ENCODE measurements around the gene CEBPA. TPM values are rescaled to one million over a fixed set of nuclear protein-coding genes. Genes with fewer than 3 reads are reported as not detected.

CEBPA gene
- total RNA-seq, 2 experiments from 2014 or later: 2.1 to 2.5 TPM

- POLR2A ChIA-PET: no interaction called here
- Histone ChIP-seq H3K27ac (ENCODE audit: low read depth, low read length, poor library complexity, severe bottlenecking) (no peak overlapping the region), H3K4me2 (ENCODE audit: low read length) (no peak overlapping the region), H3K9me3 (ENCODE audit: low read length) (no peaks in the 10 kb centered on the region), H3K4me3 (ENCODE audit: low read depth, low read length, poor library complexity, severe bottlenecking) (no peak overlapping the region), H4K20me1 (ENCODE audit: insufficient read depth, low read length) (no peaks in the 10 kb centered on the region; the same call in 1 of the 2 replicates), H3K4me1 (ENCODE audit: insufficient read depth, low read length, poor library complexity, severe bottlenecking) (peaks cover 4% of the 10 kb centered on the region), H3K36me3 (ENCODE audit: insufficient read depth, low read length) (no peaks in the 10 kb centered on the region), H3K79me2 (ENCODE audit: insufficient read depth, low read depth, low read length) (no peaks in the 10 kb centered on the region), H2AFZ (ENCODE audit: low read length) (no peak overlapping the region), H3K9me2 (ENCODE audit: insufficient read depth, low read length) (no peaks in the 10 kb centered on the region)
- no peak for DNase-seq (ENCODE audit: low spot score)
- BruUV-seq (replicated peaks): no TSS peak
- CTCF ChIA-PET (ENCODE audit: unreplicated experiment): no interaction called here
- TF ChIP-seq EZH2phosphoT487 (IDR thresholded peaks at IDR 0.05; ENCODE audit: borderline replicate concordance, low read depth, low read length): no peak
- intact Hi-C loops (cut with micrococcal nuclease; ENCODE audit: unreplicated experiment): no loop called here
Measured at GRCh38 chr19:33301144-33301899, 1.0 kb downstream of the CEBPA start.

- no peaks in the 10 kb centered on the region; the same call in 1 of the 2 replicates for H4K20me1 ChIP-seq (ENCODE audit: insufficient read depth, low read length)
- DNase-seq (ENCODE audit: low spot score): no peak
- CTCF ChIA-PET (ENCODE audit: unreplicated experiment): no interaction called here
- peaks cover 4% of the 10 kb centered on the region for H3K4me1 ChIP-seq (ENCODE audit: insufficient read depth, low read length, poor library complexity, severe bottlenecking)
- H3K27ac ChIP-seq (ENCODE audit: low read depth, low read length, poor library complexity, severe bottlenecking): no peak overlapping the region
- no TSS peak for BruUV-seq (replicated peaks)
- H3K36me3 ChIP-seq (ENCODE audit: insufficient read depth, low read length): no peaks in the 10 kb centered on the region
- H3K4me3 ChIP-seq (ENCODE audit: low read depth, low read length, poor library complexity, severe bottlenecking): no peak overlapping the region
- H3K9me3 ChIP-seq (ENCODE audit: low read length): no peaks in the 10 kb centered on the region
- H3K79me2 ChIP-seq (ENCODE audit: insufficient read depth, low read depth, low read length): no peaks in the 10 kb centered on the region
- no peaks in the 10 kb centered on the region for H3K9me2 ChIP-seq (ENCODE audit: insufficient read depth, low read length)
- POLR2A ChIA-PET: no interaction called here
- H2AFZ ChIP-seq (ENCODE audit: low read length): no peak overlapping the region
- H3K4me2 ChIP-seq (ENCODE audit: low read length): no peak overlapping the region
- TF ChIP-seq CTCF (conservative IDR thresholded peaks at IDR 0.05; ENCODE audit: low read length) (no peak), EZH2phosphoT487 (IDR thresholded peaks at IDR 0.05; ENCODE audit: borderline replicate concordance, low read depth, low read length) (no peak)
- intact Hi-C loops (cut with micrococcal nuclease; ENCODE audit: unreplicated experiment): no loop called here
Measured at GRCh38 chr19:33300894-33301143, 1.5 kb downstream of the CEBPA start.

DNA sequence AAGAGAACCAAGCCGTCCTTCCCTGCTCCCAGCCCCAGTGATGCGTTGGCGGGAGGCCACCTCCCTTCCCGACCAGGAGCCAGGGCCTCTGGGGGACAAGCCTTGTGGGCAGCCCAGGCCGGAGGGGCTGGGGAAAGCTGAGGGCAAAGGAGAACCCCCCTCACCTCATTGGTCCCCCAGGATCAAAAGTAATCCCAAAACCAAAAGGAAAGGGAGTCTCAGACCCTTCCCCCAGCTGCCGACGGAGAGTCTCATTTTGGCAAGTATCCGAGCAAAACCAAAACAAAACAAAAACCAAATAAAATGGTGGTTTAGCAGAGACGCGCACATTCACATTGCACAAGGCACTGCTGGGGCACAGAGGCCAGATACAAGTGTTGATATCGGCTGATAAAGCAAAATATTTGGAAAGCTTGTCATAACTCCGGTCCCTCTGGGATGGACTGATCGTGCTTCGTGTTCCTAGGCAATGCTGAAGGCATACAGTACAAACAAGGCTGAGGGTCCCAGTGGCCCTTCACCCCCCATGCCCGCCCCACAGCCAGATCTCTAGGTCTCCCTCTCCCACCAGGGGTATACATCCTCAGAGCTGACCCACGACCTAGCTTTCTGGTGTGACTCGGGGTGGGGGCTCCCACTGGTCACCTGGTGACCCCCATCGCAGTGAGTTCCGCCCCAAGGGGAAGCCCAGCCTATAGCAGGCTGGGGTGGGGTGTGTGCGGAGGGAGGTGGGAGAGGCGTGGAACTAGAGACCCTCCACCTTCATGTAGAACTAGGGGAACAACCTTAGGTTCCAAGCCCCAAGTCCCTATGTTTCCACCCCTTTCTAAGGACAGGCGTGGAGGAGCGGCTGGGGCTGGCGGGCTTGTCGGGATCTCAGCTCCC lies 2.1 kb downstream of the CEBPA start:
- BruUV-seq (replicated peaks): no TSS peak
- ChIA-PET POLR2A (no interaction called here), CTCF (ENCODE audit: unreplicated experiment) (no interaction called here)
- H3K27ac ChIP-seq (ENCODE audit: low read depth, low read length, poor library complexity, severe bottlenecking): no peak overlapping the region
- H3K79me2 ChIP-seq (ENCODE audit: insufficient read depth, low read depth, low read length): no peaks in the 10 kb centered on the region
- no peaks in the 10 kb centered on the region for H3K9me2 ChIP-seq (ENCODE audit: insufficient read depth, low read length)
- no peaks in the 10 kb centered on the region for H3K36me3 ChIP-seq (ENCODE audit: insufficient read depth, low read length)
- TF ChIP-seq CTCF (conservative IDR thresholded peaks at IDR 0.05; ENCODE audit: low read length): no peak
- no peak for TF ChIP-seq EZH2phosphoT487 (IDR thresholded peaks at IDR 0.05; ENCODE audit: borderline replicate concordance, low read depth, low read length)
- H3K4me1 ChIP-seq (ENCODE audit: insufficient read depth, low read length, poor library complexity, severe bottlenecking): peaks cover 4% of the 10 kb centered on the region
- no peak overlapping the region for H3K4me3 ChIP-seq (ENCODE audit: low read depth, low read length, poor library complexity, severe bottlenecking)
- no peak overlapping the region for H3K4me2 ChIP-seq (ENCODE audit: low read length)
- no peak for DNase-seq (ENCODE audit: low spot score)
- intact Hi-C loops (cut with micrococcal nuclease; ENCODE audit: unreplicated experiment): no loop called here
- H4K20me1 ChIP-seq (ENCODE audit: insufficient read depth, low read length): no peaks in the 10 kb centered on the region; the same call in 1 of the 2 replicates
- H3K9me3 ChIP-seq (ENCODE audit: low read length): no peaks in the 10 kb centered on the region
- H2AFZ ChIP-seq (ENCODE audit: low read length): no peak overlapping the region

All from OCI-LY7 (cell line).